Ishikawa (cell line): ENCODE results near the gene MAPK12.

ENCODE experiments used
- CEBPB ChIP-seq: IDR thresholded peaks from 2 replicates; pipeline ENCODE4 v1.6.1; 2012
- CREB1 ChIP-seq: IDR thresholded peaks from 2 replicates; pipeline ENCODE4 v1.6.1; 2012; ENCODE audit warnings: low read depth
- EGR1 ChIP-seq: IDR thresholded peaks from 2 replicates; pipeline ENCODE4 v1.6.1; 2012
- EP300 ChIP-seq: IDR thresholded peaks from 2 replicates; pipeline ENCODE4 v1.6.1; 2012; ENCODE audit warnings: borderline replicate concordance
- FOXM1 ChIP-seq: IDR thresholded peaks from 2 replicates; pipeline ENCODE4 v1.6.1; 2012; ENCODE audit warnings: low read depth, borderline replicate concordance
- NFIC ChIP-seq: IDR thresholded peaks from 2 replicates; pipeline ENCODE4 v1.6.1; 2012
- RAD21 ChIP-seq: IDR thresholded peaks from 2 replicates; pipeline ENCODE4 v1.6.1; 2012; ENCODE audit warnings: low read depth
- TAF1 ChIP-seq: IDR thresholded peaks from 2 replicates; pipeline ENCODE4 v1.6.1; 2012; ENCODE audit warnings: low read depth, mild to moderate bottlenecking
- TCF12 ChIP-seq: IDR thresholded peaks from 2 replicates; pipeline ENCODE4 v1.6.1; 2012; ENCODE audit warnings: low read depth
- TEAD4 ChIP-seq: IDR thresholded peaks from 2 replicates; pipeline ENCODE4 v1.6.1; 2012
- YY1 ChIP-seq: IDR thresholded peaks from 2 replicates; pipeline ENCODE4 v1.6.1; 2012; ENCODE audit warnings: low read depth
- ZBTB7A ChIP-seq: IDR thresholded peaks from 2 replicates; pipeline ENCODE4 v1.6.1; 2012; ENCODE audit warnings: low read depth
- TF ChIP-seq, protein P1 (sequence below): IDR thresholded peaks from 2 replicates; pipeline ENCODE4 v1.6.1; 2012; ENCODE audit warnings: low read depth, mild to moderate bottlenecking
- TF ChIP-seq, protein P2 (sequence below): IDR thresholded peaks from 2 replicates; pipeline ENCODE4 v1.6.1; 2012
- TF ChIP-seq, protein P3 (sequence below): IDR thresholded peaks from 2 replicates; pipeline ENCODE4 v1.6.1; 2012

The MAPK12 gene

GRCh38 chr22:50305923-50306566, 44.6 kb upstream of the MAPK12 start:
- TF ChIP-seq CEBPB: 0 out of 2 replicates have a peak, but pooled peaks have one; percentile 29
- peak; percentile 97 for TF ChIP-seq EGR1
- TF ChIP-seq TAF1: 0 out of 2 replicates have a peak, but pooled peaks have one; percentile 46
- peak; percentile 55; the same call in 1 of the 2 replicates for TF ChIP-seq YY1
- TF ChIP-seq, protein P1, sequence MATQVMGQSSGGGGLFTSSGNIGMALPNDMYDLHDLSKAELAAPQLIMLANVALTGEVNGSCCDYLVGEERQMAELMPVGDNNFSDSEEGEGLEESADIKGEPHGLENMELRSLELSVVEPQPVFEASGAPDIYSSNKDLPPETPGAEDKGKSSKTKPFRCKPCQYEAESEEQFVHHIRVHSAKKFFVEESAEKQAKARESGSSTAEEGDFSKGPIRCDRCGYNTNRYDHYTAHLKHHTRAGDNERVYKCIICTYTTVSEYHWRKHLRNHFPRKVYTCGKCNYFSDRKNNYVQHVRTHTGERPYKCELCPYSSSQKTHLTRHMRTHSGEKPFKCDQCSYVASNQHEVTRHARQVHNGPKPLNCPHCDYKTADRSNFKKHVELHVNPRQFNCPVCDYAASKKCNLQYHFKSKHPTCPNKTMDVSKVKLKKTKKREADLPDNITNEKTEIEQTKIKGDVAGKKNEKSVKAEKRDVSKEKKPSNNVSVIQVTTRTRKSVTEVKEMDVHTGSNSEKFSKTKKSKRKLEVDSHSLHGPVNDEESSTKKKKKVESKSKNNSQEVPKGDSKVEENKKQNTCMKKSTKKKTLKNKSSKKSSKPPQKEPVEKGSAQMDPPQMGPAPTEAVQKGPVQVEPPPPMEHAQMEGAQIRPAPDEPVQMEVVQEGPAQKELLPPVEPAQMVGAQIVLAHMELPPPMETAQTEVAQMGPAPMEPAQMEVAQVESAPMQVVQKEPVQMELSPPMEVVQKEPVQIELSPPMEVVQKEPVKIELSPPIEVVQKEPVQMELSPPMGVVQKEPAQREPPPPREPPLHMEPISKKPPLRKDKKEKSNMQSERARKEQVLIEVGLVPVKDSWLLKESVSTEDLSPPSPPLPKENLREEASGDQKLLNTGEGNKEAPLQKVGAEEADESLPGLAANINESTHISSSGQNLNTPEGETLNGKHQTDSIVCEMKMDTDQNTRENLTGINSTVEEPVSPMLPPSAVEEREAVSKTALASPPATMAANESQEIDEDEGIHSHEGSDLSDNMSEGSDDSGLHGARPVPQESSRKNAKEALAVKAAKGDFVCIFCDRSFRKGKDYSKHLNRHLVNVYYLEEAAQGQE: 0 out of 2 replicates have a peak, but pooled peaks have one; percentile 21
- TF ChIP-seq, protein P2, sequence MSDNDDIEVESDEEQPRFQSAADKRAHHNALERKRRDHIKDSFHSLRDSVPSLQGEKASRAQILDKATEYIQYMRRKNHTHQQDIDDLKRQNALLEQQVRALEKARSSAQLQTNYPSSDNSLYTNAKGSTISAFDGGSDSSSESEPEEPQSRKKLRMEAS: peak; percentile 81; the same call in 1 of the 2 replicates
- TF ChIP-seq, protein P3, sequence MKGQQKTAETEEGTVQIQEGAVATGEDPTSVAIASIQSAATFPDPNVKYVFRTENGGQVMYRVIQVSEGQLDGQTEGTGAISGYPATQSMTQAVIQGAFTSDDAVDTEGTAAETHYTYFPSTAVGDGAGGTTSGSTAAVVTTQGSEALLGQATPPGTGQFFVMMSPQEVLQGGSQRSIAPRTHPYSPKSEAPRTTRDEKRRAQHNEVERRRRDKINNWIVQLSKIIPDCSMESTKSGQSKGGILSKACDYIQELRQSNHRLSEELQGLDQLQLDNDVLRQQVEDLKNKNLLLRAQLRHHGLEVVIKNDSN: peak; percentile 33; the same call in 1 of the 2 replicates
- TF ChIP-seq CREB1: no peak
- TF ChIP-seq EP300: peak; percentile 95
- peak; percentile 99 for TF ChIP-seq NFIC
- TF ChIP-seq TCF12: peak; percentile 96
- TF ChIP-seq ZBTB7A: peak; percentile 84; the same call in 1 of the 2 replicates
- TF ChIP-seq FOXM1: peak; percentile 86; the same call in 1 of the 2 replicates
- peak; percentile 27; the same call in 1 of the 2 replicates for TF ChIP-seq RAD21
- peak; percentile 96 for TF ChIP-seq TEAD4

- no peak; the same call in 1 of the 2 replicates for TF ChIP-seq ZBTB7A
- TF ChIP-seq FOXM1: no peak
- TF ChIP-seq RAD21: no peak
- no peak for TF ChIP-seq NFIC
- no peak for TF ChIP-seq EP300
Measured at GRCh38 chr22:50305393-50305922, 44.0 kb upstream of the MAPK12 start.

DNA sequence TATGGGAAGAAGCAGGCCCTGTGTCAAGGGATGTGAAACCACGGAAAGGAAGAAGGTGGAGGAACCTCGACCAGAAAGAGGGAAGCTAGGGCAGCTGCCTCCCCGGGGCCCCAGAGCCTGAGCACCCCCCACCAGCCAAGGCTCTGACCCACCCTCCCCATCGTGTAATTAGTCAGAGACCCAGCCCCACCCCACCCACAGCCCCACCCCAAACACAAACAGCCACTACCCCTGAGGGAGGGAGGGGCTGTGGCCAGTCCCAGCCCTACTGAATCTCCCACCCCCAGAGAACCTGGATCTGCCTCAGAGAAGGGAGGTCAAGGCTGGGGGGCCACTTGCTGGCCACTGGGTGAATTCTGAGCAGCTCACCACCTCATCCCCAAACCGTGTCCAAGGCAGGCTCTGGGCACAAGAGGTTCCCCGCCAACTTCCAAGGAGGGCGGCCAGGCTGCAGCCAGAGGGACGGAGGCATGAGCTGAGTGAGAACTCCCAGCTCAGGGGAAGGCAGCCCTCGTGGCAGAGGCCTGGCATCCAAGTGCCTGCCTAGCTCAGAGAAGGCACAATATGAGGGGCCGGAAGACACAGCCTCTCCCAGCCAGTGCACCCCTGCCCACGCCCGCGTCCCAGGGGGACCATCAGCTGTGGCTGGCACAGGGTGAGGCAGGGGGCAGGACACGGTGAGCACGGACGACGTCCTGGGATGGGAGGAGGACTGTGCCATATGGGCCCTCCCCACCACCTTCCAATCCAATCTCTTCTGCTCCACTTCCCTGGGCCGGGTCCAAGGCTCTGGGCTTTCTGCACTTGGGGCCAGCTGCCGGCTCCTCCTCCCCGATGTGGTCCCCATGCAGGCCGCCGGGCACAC, 43.3 kb upstream of the MAPK12 start:
- TF ChIP-seq RAD21 (no peak), NFIC (peak; percentile 27; the same call in 1 of the 2 replicates), ZBTB7A (no peak), EP300 (no peak), TCF12 (peak; percentile 16; the same call in 1 of the 2 replicates), TAF1 (no peak), YY1 (no peak), TEAD4 (no peak), FOXM1 (no peak)
- TF ChIP-seq, protein P3: no peak
- TF ChIP-seq, protein P1: no peak

GRCh38 chr22:50303848-50304527, 42.5 kb upstream of the MAPK12 start:
- TF ChIP-seq RAD21 (no peak), NFIC (0 out of 2 replicates have a peak, but pooled peaks have one; percentile 14)
- TF ChIP-seq, protein P2: no peak; the same call in 1 of the 2 replicates

DNA sequence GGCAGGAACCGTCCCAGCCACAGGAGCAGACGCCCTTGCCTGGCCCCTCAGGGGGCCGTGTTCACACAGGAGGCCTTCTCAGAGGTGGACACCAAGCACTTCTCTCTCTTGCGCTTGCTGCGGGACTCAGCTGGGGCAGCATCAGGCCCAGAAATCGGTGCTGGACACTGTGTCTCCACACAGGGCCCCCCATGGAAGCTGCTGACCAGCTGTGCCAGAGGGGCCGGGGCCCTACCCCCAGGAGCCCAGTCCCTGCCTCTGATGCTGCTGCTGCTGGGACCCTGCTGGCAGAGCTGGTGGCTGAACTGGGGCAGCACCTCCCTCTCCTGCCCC, 42.0 kb upstream of the MAPK12 start:
- TF ChIP-seq NFIC (no peak), TAF1 (no peak), FOXM1 (no peak), CEBPB (no peak), CREB1 (no peak), YY1 (no peak)
- TF ChIP-seq, protein P3: no peak
